ENCODE data around the gene RHOG.

DNA sequence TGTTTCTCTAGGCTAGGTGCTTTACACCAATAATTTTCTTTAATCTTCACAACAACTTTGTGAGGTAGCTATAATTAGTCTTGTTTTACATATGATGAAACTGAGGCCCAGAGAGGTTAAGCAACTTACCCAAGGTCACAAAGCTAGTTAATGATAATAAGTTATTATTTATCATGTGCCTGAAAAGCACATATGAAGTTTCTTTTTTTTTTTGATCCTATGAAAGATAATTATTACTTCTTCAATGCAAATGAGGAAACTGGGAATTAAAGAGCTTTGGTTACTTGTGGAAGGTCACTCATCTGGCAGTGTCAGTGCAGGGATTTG, 37.5 kb upstream of the RHOG start:
- TF ChIP-seq NR3C1 (CRISPR knock-in tag; conservative IDR thresholded peaks at IDR 0.05; ENCODE audit: low read depth): no peak
- TF ChIP-seq, protein P1, sequence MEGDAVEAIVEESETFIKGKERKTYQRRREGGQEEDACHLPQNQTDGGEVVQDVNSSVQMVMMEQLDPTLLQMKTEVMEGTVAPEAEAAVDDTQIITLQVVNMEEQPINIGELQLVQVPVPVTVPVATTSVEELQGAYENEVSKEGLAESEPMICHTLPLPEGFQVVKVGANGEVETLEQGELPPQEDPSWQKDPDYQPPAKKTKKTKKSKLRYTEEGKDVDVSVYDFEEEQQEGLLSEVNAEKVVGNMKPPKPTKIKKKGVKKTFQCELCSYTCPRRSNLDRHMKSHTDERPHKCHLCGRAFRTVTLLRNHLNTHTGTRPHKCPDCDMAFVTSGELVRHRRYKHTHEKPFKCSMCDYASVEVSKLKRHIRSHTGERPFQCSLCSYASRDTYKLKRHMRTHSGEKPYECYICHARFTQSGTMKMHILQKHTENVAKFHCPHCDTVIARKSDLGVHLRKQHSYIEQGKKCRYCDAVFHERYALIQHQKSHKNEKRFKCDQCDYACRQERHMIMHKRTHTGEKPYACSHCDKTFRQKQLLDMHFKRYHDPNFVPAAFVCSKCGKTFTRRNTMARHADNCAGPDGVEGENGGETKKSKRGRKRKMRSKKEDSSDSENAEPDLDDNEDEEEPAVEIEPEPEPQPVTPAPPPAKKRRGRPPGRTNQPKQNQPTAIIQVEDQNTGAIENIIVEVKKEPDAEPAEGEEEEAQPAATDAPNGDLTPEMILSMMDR (IDR thresholded peaks at IDR 0.05): no peak
- no peak for TF ChIP-seq CREM (CRISPR knock-in tag; IDR thresholded peaks at IDR 0.05)
- no peak for TF ChIP-seq RELA (CRISPR knock-in tag; IDR thresholded peaks at IDR 0.05; ENCODE audit: borderline replicate concordance)
- no peak for TF ChIP-seq FOXJ3 (CRISPR knock-in tag; IDR thresholded peaks at IDR 0.05; ENCODE audit: borderline replicate concordance)
- no peak for TF ChIP-seq FOXP1 (CRISPR knock-in tag; IDR thresholded peaks at IDR 0.05; ENCODE audit: borderline replicate concordance)
- TF ChIP-seq ZBTB21 (CRISPR knock-in tag; IDR thresholded peaks at IDR 0.05; ENCODE audit: borderline replicate concordance): no peak
- no peak for TF ChIP-seq ZNF263 (CRISPR knock-in tag; IDR thresholded peaks at IDR 0.05; ENCODE audit: low read depth)
- no peak for TF ChIP-seq ZNF121 (CRISPR knock-in tag; IDR thresholded peaks at IDR 0.05)
